HepG2 (cell line): ENCODE data around the gene HSPA1L. TPM values are rescaled to one million over a fixed set of nuclear protein-coding genes. Genes with fewer than 3 reads are reported as not detected.

ENCODE experiments used
- ATAC-seq: fragments of 200-7000 bp; cut with Tn5 transposase; 3 replicates; pipeline ENCODE4 v1.9.1; 2020; ENCODE audit warnings: mild to moderate bottlenecking, moderate library complexity
- BruUV-seq: library from RNA; stranded (reverse); fragments of 400-500 nt; replicated peaks from 2 replicates; lab custom pipeline; 2021; lab: Mats Ljungman, UMichigan
- CTCF ChIA-PET: fragments of 300-600 bp; formaldehyde crosslinking; extraction: SDS; loops from one replicate; lab custom pipeline; 2021; ENCODE audit warnings: low total read pairs, inconsistent platforms, low intra/inter-chr PET ratio; lab: Yijun Ruan, JAX
- POLR2A ChIA-PET: fragments of 350-600 bp; sonication (Branson Sonifier 250); formaldehyde crosslinking; loops from one replicate; lab custom pipeline; 2020; ENCODE audit warnings: antibody characterized with exemption, inconsistent platforms; lab: Yijun Ruan, JAX
- DNase-seq: peaks from one replicate; pipeline ENCODE4 v3.0.0-alpha.2; 2015; ENCODE audit warnings: low spot score
- FAIRE-seq: peaks from 3 replicates; lab custom pipeline; 2011; peaks lifted over from hg19 to GRCh38; lab: Jason Lieb, UNC
- H2AFZ ChIP-seq: one replicate; pipeline ENCODE4 v1.6.1; 2011; ENCODE audit warnings: low read length, inconsistent platforms
- H3K27ac ChIP-seq: fragments of 300-600 bp; 3 replicates; pipeline ENCODE4 v1.8.0; 2011; ENCODE audit warnings: mixed run types, mild to moderate bottlenecking, mixed read lengths, low read length, inconsistent platforms; ENCODE audit not compliant: insufficient read depth; ENCODE audit errors: extremely low read length
- H3K27me3 ChIP-seq, 2 experiments: fragments of 200-600 bp in 1 of 2; 2 replicates in 1 of 2; 3 replicates in 1 of 2; pipeline versions ENCODE4 v1.6.0 to v1.8.0; 2011; ENCODE audit warnings: low read length in 2 of 2, mild to moderate bottlenecking in 2 of 2, moderate library complexity in 2 of 2, inconsistent platforms in 1 of 2; ENCODE audit not compliant: insufficient read depth in 2 of 2, control insufficient read depth in 1 of 2
- H3K36me3 ChIP-seq, 2 experiments: fragments of 200-600 bp in 1 of 2; replicated peaks in 1 of 2; 2 replicates in 1 of 2; 3 replicates in 1 of 2; pipeline versions ENCODE4 v1.5.1 to v1.8.0; 2011; ENCODE audit warnings: low read length in 2 of 2, inconsistent platforms in 1 of 2; ENCODE audit not compliant: insufficient read depth in 2 of 2, control insufficient read depth in 1 of 2
- H3K4me1 ChIP-seq: 2 replicates; pipeline ENCODE4 v1.5.1; 2012; ENCODE audit warnings: low read length, inconsistent platforms; ENCODE audit not compliant: insufficient read depth
- H3K4me2 ChIP-seq: 2 replicates; pipeline ENCODE4 v1.6.0; 2011; ENCODE audit warnings: low read depth, low read length, inconsistent platforms
- H3K4me3 ChIP-seq, 3 experiments: fragments of 200-600 bp in 1 of 3; sonication (generic), shearing (Covaris generic) in 1 of 3; replicated peaks in 1 of 3; 2 replicates each; pipeline ENCODE4 v1.5.1; 2011 to 2016; ENCODE audit warnings: low read length in 3 of 3, inconsistent platforms in 2 of 3, low read depth in 2 of 3, mild to moderate bottlenecking in 2 of 3, control low read depth in 1 of 3, mixed read lengths in 1 of 3; ENCODE audit not compliant: insufficient read depth in 1 of 3
- H3K79me2 ChIP-seq: one replicate; pipeline ENCODE4 v1.6.1; 2011; ENCODE audit warnings: low read length, inconsistent platforms; ENCODE audit not compliant: insufficient read depth
- H3K9ac ChIP-seq: 2 replicates; pipeline ENCODE4 v1.6.0; 2011; ENCODE audit warnings: mild to moderate bottlenecking, low read depth, low read length, inconsistent platforms; ENCODE audit not compliant: insufficient read depth
- H3K9me3 ChIP-seq: 2 replicates; pipeline ENCODE4 v1.5.1; 2012; ENCODE audit warnings: mild to moderate bottlenecking, low read length
- H4K20me1 ChIP-seq: 2 replicates; pipeline ENCODE4 v1.6.0; 2011; ENCODE audit warnings: inconsistent platforms, mild to moderate bottlenecking, low read length, moderate library complexity; ENCODE audit not compliant: insufficient read depth
- AGO2 ChIP-seq: fragments of 200-400 bp; formaldehyde crosslinking; optimal IDR thresholded peaks from 2 replicates; pipeline ENCODE3; 2017; ENCODE audit warnings: mild to moderate bottlenecking, low read depth, low read length, moderate library complexity
- NFATC3 ChIP-seq: sonication (generic); formaldehyde crosslinking; IDR thresholded peaks from 2 replicates; pipeline ENCODE4 v1.5.1; 2020; ENCODE audit warnings: mild to moderate bottlenecking, missing genetic modification reagents
- RBFOX2 ChIP-seq: fragments of 200-400 bp; formaldehyde crosslinking; IDR thresholded peaks from 2 replicates; pipeline ENCODE4 v1.6.1; 2017; ENCODE audit warnings: low read depth, mild to moderate bottlenecking, low read length
- RELA ChIP-seq: sonication (generic); formaldehyde crosslinking; IDR thresholded peaks from 2 replicates; pipeline ENCODE4 v1.4.0; 2020; ENCODE audit warnings: missing genetic modification reagents
- ZNF275 ChIP-seq: sonication (generic); formaldehyde crosslinking; IDR thresholded peaks from 2 replicates; pipeline ENCODE4 v1.8.0; 2022; ENCODE audit warnings: missing genetic modification reagents, mild to moderate bottlenecking, inconsistent platforms, borderline replicate concordance
- ZNF768 ChIP-seq: sonication (generic); formaldehyde crosslinking; IDR thresholded peaks from 2 replicates; pipeline ENCODE4 v1.4.0; 2020; ENCODE audit warnings: missing genetic modification reagents
- ZNF839 ChIP-seq: sonication (generic); formaldehyde crosslinking; IDR thresholded peaks from 2 replicates; pipeline ENCODE4 v1.4.0; 2020; ENCODE audit warnings: missing genetic modification reagents, mild to moderate bottlenecking, borderline replicate concordance
- WGBS: methylation state at CpG from one replicate; pipeline ENCODE4 v1.1.6; 2017; ENCODE audit warnings: low lambda C conversion rate; 5-methylcytosine and 5-hydroxymethylcytosine counted together
- in situ Hi-C: cut with HindIII; loops from 2 replicates; pipeline ENCODE4 v1.10.0; 2017; ENCODE audit warnings: low pct_unique_long_range_greater_than_20kb; ENCODE audit not compliant: extremely low pct_ligation_motif_present
- intact Hi-C: fragments of 100-400 bp; cut with micrococcal nuclease; formaldehyde crosslinking; loops from one replicate; pipeline ENCODE4 v1.10.0; 2022; ENCODE audit not compliant: unreplicated experiment
- polyA plus RNA-seq, 8 experiments: library from polyadenylated mRNA; depleted of rRNA in 3 of 8; stranded (reverse) in 7 of 8; unstranded in 1 of 8; fragments of >200 nt; fragmentation: Illumina TruSeq in 4 of 8; extraction: Trizol in 4 of 8; gene quantifications; 2 replicates each; pipeline versions ENCODE4 v1.2.1 to v1.2.3, GENCODE V29; 2011 to 2016; ENCODE audit warnings: low read depth in 4 of 8, missing spikeins in 1 of 8, mixed read lengths in 1 of 8; ENCODE audit not compliant: insufficient read depth in 1 of 8
- total RNA-seq, 5 experiments: library from RNA; depleted of rRNA; stranded (reverse); fragments of >200 nt; fragmentation: Illumina TruSeq; extraction: Trizol; gene quantifications; 2 replicates each; pipeline ENCODE4 v1.2.3, GENCODE V29; 2016; ENCODE audit warnings: low read depth in 1 of 5
- TF ChIP-seq, protein P1 (sequence below): sonication (generic); formaldehyde crosslinking; IDR thresholded peaks from 2 replicates; pipeline ENCODE4 v1.5.1; 2020; ENCODE audit warnings: mild to moderate bottlenecking, missing genetic modification reagents, moderate library complexity
- TF ChIP-seq, protein P2 (sequence below): IDR thresholded peaks from 2 replicates; pipeline ENCODE4 v1.6.1; 2016; ENCODE audit warnings: mild to moderate bottlenecking

Gene HSPA1L
- total and polyA plus RNA-seq, 2 of the 13 experiments (the other 11 are each of a cell fraction or from before 2014, with no cell fraction given), result 0.55 to 1.0 TPM

- ATAC-seq (no peak), FAIRE-seq (no peak), DNase-seq (no peak)
- Histone ChIP-seq H3K27me3 (no peaks in the 10 kb centered on the region), H3K9ac (no peak overlapping the region), H2AFZ (no peak overlapping the region), H3K4me2 (0 out of 2 replicates have a peak overlapping the region, but pooled peaks have one; percentile 88), H3K4me3 (no peak overlapping the region), H3K36me3 (peaks cover 36 to 42% of the 10 kb centered on the region in 2 experiments), H3K79me2 (no peaks in the 10 kb centered on the region), H3K4me1 (peaks cover 47% of the 10 kb centered on the region), H4K20me1 (no peaks in the 10 kb centered on the region), H3K9me3 (no peaks in the 10 kb centered on the region), H3K27ac (peak overlapping the region; percentile 70)
- POLR2A ChIA-PET, result interaction anchor here (1.1 to 8.2 kb wide), 15 partner anchors 8 to 126 kb away, joined by 3 to 66 read pairs (median 10); partner anchors contain the start of genes BAG6, CLIC1, HSPA1A and HSPA1B
- intact Hi-C loops, result loop anchor here (10.0 kb wide), 1 partner anchor 146 kb away; the partner anchor contains the start of gene C2
- 97% methylated on average over 14 of the region's 43 CpGs for WGBS
- BruUV-seq, result no TSS peak
- in situ Hi-C loops, result no loop called here
- TF ChIP-seq ZNF839 (CRISPR knock-in tag) (0 out of 2 replicates have a peak, but pooled peaks have one; percentile 62), ZNF768 (CRISPR knock-in tag) (peak; percentile 28; the same call in 1 of the 2 replicates), RBFOX2 (peak; percentile 66), AGO2 (peak; percentile 57), ZNF275 (CRISPR knock-in tag) (no peak), RELA (CRISPR knock-in tag) (no peak), NFATC3 (CRISPR knock-in tag) (no peak)
- TF ChIP-seq, protein P1, sequence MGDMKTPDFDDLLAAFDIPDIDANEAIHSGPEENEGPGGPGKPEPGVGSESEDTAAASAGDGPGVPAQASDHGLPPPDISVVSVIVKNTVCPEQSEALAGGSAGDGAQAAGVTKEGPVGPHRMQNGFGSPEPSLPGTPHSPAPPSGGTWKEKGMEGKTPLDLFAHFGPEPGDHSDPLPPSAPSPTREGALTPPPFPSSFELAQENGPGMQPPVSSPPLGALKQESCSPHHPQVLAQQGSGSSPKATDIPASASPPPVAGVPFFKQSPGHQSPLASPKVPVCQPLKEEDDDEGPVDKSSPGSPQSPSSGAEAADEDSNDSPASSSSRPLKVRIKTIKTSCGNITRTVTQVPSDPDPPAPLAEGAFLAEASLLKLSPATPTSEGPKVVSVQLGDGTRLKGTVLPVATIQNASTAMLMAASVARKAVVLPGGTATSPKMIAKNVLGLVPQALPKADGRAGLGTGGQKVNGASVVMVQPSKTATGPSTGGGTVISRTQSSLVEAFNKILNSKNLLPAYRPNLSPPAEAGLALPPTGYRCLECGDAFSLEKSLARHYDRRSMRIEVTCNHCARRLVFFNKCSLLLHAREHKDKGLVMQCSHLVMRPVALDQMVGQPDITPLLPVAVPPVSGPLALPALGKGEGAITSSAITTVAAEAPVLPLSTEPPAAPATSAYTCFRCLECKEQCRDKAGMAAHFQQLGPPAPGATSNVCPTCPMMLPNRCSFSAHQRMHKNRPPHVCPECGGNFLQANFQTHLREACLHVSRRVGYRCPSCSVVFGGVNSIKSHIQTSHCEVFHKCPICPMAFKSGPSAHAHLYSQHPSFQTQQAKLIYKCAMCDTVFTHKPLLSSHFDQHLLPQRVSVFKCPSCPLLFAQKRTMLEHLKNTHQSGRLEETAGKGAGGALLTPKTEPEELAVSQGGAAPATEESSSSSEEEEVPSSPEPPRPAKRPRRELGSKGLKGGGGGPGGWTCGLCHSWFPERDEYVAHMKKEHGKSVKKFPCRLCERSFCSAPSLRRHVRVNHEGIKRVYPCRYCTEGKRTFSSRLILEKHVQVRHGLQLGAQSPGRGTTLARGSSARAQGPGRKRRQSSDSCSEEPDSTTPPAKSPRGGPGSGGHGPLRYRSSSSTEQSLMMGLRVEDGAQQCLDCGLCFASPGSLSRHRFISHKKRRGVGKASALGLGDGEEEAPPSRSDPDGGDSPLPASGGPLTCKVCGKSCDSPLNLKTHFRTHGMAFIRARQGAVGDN (CRISPR knock-in tag), result 0 out of 2 replicates have a peak, but pooled peaks have one; percentile 19
- TF ChIP-seq, protein P2, sequence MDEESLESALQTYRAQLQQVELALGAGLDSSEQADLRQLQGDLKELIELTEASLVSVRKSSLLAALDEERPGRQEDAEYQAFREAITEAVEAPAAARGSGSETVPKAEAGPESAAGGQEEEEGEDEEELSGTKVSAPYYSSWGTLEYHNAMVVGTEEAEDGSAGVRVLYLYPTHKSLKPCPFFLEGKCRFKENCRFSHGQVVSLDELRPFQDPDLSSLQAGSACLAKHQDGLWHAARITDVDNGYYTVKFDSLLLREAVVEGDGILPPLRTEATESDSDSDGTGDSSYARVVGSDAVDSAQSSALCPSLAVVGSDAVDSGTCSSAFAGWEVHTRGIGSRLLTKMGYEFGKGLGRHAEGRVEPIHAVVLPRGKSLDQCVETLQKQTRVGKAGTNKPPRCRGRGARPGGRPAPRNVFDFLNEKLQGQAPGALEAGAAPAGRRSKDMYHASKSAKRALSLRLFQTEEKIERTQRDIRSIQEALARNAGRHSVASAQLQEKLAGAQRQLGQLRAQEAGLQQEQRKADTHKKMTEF (CRISPR knock-in tag), result no peak
- CTCF ChIA-PET, result no interaction called here
These were observed 35.8 kb downstream of the HSPA1L start for GRCh38 chr6:31778999-31779885.
